Measurements from ENCODE around the gene C1QB.
"Not testable (repeated sequence)": the region's sequence is repeated elsewhere in the genome, so short reads cannot be mapped to it uniquely, and the experiment has no call there.

C1QB gene

GRCh38 chr1:22699681-22700520, 46.9 kb downstream of the C1QB start:
- no peak for DNase-seq

GRCh38 chr1:22702296-22703085, 49.5 kb downstream of the C1QB start:
- DNase-seq: no peak

- peak; percentile 72 for DNase-seq
These were observed 51.5 kb downstream of the C1QB start for GRCh38 chr1:22704440-22705067.

GRCh38 chr1:22705586-22705985, 52.5 kb downstream of the C1QB start:
- DNase-seq: no peak

GRCh38 chr1:22706100-22706499, 53.1 kb downstream of the C1QB start:
- not testable (repeated sequence) for DNase-seq

GRCh38 chr1:22708777-22709176, 55.7 kb downstream of the C1QB start:
- DNase-seq: no peak

- DNase-seq: no peak
These were observed 56.2 kb downstream of the C1QB start for GRCh38 chr1:22709227-22709626.

- peak; percentile 56 for DNase-seq
These were observed 57.1 kb downstream of the C1QB start for GRCh38 chr1:22709891-22710700.

- peak; percentile 53 for DNase-seq
These were observed 57.6 kb downstream of the C1QB start, which contains the start of gene EPHB2 for GRCh38 chr1:22710701-22711049. Gene EPHB2 (plus strand): TSS chr1:22710839. CDS start chr1:22710983, 144 bp downstream.

- DNase-seq: no peak
These were observed 58.0 kb downstream of the C1QB start for GRCh38 chr1:22711071-22711470.
